ENCODE results near the gene LSM5. TPM values are rescaled to one million over a fixed set of nuclear protein-coding genes. Genes with fewer than 3 reads are reported as not detected.
"Not testable (repeated sequence)": the region's sequence is repeated elsewhere in the genome, so short reads cannot be mapped to it uniquely, and the experiment has no call there.

LSM5 gene
- total RNA-seq, 6 experiments from 2014 or later: 46.7 to 64.4 (median 61.4) TPM

DNA sequence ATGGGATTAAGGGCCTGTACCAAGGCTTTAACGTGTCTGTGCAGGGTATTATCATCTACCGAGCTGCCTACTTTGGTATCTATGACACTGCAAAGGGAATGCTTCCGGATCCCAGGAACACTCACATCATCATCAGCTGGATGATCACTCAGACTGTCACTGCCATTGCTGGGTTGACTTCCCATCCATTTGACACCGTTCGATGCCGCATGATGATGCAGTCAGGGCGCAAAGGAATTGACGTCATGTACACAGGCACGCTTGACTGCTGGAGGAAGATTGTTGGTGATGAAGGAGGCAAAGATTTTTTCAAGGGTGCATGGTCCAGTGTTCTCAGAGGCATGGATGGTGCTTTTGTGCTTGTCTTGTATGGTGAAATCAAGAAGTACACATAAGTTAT is 18.2 kb downstream of the LSM5 start:
- Mint-ChIP-seq H3K36me3 (ENCODE audit: low read depth) (no peaks in the 10 kb centered on the region), H3K4me3 (no peak overlapping the region), H3K27me3 (ENCODE audit: insufficient read depth) (peaks cover 3% of the 10 kb centered on the region), H3K27ac (no peak overlapping the region), H3K9me3 (no peaks in the 10 kb centered on the region), H3K4me1 (ENCODE audit: low read depth) (peaks cover 25% of the 10 kb centered on the region)
- DNase-seq: no peak
- TF ChIP-seq, protein P1, sequence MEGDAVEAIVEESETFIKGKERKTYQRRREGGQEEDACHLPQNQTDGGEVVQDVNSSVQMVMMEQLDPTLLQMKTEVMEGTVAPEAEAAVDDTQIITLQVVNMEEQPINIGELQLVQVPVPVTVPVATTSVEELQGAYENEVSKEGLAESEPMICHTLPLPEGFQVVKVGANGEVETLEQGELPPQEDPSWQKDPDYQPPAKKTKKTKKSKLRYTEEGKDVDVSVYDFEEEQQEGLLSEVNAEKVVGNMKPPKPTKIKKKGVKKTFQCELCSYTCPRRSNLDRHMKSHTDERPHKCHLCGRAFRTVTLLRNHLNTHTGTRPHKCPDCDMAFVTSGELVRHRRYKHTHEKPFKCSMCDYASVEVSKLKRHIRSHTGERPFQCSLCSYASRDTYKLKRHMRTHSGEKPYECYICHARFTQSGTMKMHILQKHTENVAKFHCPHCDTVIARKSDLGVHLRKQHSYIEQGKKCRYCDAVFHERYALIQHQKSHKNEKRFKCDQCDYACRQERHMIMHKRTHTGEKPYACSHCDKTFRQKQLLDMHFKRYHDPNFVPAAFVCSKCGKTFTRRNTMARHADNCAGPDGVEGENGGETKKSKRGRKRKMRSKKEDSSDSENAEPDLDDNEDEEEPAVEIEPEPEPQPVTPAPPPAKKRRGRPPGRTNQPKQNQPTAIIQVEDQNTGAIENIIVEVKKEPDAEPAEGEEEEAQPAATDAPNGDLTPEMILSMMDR (IDR thresholded peaks at IDR 0.05): no peak

DNA sequence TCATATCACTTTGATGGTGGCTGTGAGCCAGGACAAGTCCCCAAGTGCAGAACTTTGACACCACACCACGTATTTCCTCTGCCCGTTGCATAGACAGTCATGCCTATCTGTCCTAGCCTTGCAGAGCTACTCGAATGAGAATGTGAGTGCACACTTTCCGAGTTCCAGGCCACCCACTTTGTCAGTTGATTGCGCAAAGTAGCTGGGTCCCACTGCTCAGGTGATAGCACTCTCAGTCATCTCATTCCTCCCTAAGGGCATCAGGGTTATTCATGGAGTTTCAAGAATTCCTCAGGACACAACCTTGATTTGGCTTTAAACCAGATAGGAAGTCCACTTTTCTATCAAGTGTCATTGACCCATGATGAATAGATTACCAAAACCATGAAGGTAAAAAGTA is 19.3 kb downstream of the LSM5 start:
- no peak overlapping the region for H3K27ac Mint-ChIP-seq
- H3K27me3 Mint-ChIP-seq (ENCODE audit: insufficient read depth): peaks cover 3% of the 10 kb centered on the region
- TF ChIP-seq, protein P1 (IDR thresholded peaks at IDR 0.05): no peak

DNA sequence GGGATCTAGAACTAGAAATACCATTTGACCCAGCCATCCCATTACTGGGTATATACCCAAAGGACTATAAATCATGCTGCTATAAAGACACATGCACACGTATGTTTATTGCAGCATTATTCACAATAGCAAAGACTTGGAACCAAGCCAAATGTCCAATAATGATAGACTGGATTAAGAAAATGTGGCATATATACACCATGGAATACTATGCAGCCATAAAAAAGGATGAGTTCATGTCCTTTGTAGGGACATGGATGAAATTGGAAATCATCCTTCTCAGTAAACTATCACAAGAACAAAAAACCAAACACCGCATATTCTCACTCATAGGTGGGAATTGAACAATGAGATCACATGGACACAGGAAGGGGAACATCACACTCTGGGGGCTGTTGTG is 20.2 kb downstream of the LSM5 start:
- DNase-seq; H3K27me3 Mint-ChIP-seq (ENCODE audit: insufficient read depth); H3K4me3 Mint-ChIP-seq; H3K36me3 Mint-ChIP-seq (ENCODE audit: low read depth); H3K27ac Mint-ChIP-seq; H3K9me3 Mint-ChIP-seq: not testable (repeated sequence)
- peaks cover 13% of the 10 kb centered on the region for H3K4me1 Mint-ChIP-seq (ENCODE audit: low read depth)

More for the DNA sequence above, 19.3 kb downstream of the LSM5 start:
- H3K4me3 Mint-ChIP-seq: no peak overlapping the region
- DNase-seq: no peak
- no peaks in the 10 kb centered on the region for H3K36me3 Mint-ChIP-seq (ENCODE audit: low read depth)
- H3K4me1 Mint-ChIP-seq (ENCODE audit: low read depth): peaks cover 19% of the 10 kb centered on the region
- H3K9me3 Mint-ChIP-seq: no peaks in the 10 kb centered on the region

DNA sequence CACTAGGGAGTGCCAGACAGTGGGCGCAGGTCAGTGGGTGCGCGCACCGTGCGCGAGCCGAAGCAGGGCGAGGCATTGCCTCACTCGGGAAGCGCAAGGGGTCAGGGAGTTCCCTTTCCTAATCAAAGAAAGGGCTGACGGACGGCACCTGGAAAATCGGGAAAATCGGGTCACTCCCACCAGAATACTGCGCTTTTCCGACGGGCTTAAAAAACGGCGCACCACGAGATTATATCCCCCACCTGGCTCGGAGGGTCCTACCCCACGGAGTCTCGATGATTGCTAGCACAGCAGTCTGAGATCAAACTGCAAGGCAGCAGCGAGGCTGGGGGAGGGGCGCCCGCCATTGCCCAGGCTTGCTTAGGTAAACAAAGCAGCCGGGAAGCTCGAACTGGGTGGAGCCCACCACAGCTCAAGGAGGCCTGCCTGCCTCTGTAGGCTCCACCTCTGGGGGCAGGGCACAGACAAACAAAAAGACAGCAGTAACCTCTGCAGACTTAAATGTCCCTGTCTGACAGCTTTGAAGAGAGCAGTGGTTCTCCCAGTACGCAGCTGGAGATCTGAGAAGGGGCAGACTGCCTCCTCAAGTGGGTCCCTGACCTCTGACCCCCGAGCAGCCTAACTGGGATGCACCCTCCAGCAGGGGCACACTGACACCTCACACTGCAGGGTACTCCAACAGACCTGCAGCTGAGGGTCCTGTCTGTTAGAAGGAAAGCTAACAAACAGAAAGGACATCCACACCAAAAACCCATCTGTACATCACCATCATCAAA is 25.4 kb downstream of the LSM5 start:
- H3K27me3 Mint-ChIP-seq (ENCODE audit: insufficient read depth); H3K9me3 Mint-ChIP-seq; H3K4me1 Mint-ChIP-seq (ENCODE audit: low read depth); DNase-seq; H3K36me3 Mint-ChIP-seq (ENCODE audit: low read depth); H3K27ac Mint-ChIP-seq; H3K4me3 Mint-ChIP-seq: not testable (repeated sequence)

DNA sequence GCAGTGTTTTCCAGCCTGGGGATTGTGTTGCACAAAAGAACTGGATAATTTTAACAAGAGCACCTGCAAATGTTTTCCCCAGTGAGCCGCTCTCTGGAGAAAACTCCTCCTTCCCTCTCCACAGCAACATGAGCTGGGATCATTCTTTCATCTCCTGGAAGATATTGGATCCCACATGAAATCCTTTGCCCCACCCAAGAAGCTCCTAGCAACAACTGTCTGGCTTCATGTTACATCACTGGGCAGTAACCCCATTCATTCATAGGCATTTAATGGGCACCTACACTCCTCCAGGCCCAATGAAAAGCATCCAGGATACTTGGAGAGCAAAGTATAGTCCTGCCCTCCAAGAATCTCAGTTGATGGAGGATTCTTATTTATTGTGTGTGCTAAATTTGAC is 27.2 kb downstream of the LSM5 start:
- H3K9me3 Mint-ChIP-seq: no peaks in the 10 kb centered on the region
- TF ChIP-seq, protein P1 (IDR thresholded peaks at IDR 0.05): no peak

DNA sequence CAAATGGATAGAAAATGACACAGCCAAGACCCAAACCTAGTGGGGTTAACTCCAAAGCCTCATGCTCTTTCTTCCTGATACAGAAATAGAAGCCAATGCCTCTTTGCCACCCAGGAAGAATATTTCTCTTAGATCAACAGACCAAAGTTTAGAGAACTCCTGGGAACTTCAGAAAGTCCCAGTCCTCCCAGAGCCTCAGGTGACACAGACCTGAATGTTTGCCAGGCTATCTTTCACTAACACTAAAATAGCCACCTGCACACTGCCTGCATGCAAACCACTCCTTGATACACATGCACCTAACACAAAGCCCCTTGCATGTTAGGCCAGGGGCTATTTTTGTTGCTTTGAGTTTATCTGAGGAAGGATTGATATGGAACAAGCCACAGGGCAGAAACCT is 27.7 kb downstream of the LSM5 start:
- H3K27me3 Mint-ChIP-seq (ENCODE audit: insufficient read depth): no peaks in the 10 kb centered on the region; the same call in none of the 2 replicates
- no peaks in the 10 kb centered on the region for H3K4me1 Mint-ChIP-seq (ENCODE audit: low read depth)
- H3K4me3 Mint-ChIP-seq: no peak overlapping the region
- H3K27ac Mint-ChIP-seq: no peak overlapping the region
- no peaks in the 10 kb centered on the region for H3K9me3 Mint-ChIP-seq
- TF ChIP-seq, protein P1 (IDR thresholded peaks at IDR 0.05): no peak
- no peaks in the 10 kb centered on the region for H3K36me3 Mint-ChIP-seq (ENCODE audit: low read depth)
- no peak for DNase-seq

More for the DNA sequence above, 27.2 kb downstream of the LSM5 start:
- Mint-ChIP-seq H3K27ac (no peak overlapping the region), H3K27me3 (ENCODE audit: insufficient read depth) (no peaks in the 10 kb centered on the region; the same call in none of the 2 replicates), H3K36me3 (ENCODE audit: low read depth) (no peaks in the 10 kb centered on the region), H3K4me1 (ENCODE audit: low read depth) (no peaks in the 10 kb centered on the region), H3K4me3 (no peak overlapping the region)
- no peak for DNase-seq

All from HFFc6 (cell line).